Tibial artery (tissue), 4 donors: ENCODE measurements around the gene CREBRF.

Source experiments
- DNase-seq, 2 donors: peaks; one replicate each; pipeline ENCODE4 v3.0.0-alpha.2; 2019
- H3K27ac ChIP-seq, 2 donors: fragments of 200-600 bp; sonication (generic) in 1 of 2; 1 replicate in 1 of 2; 2 replicates in 1 of 2; pipeline ENCODE4 v1.5.1; 2018 to 2019; ENCODE audit warnings: mild to moderate bottlenecking in 1 of 2
- H3K27me3 ChIP-seq, 2 donors: fragments of 200-600 bp; sonication (generic) in 1 of 2; one replicate each; pipeline versions ENCODE4 v1.5.1 to v1.6.0; 2016 to 2019
- H3K36me3 ChIP-seq, 3 donors: fragments of 200-600 bp; sonication (generic) in 2 of 3; one replicate each; pipeline ENCODE4 v1.5.1; 2016 to 2019; ENCODE audit warnings: mild to moderate bottlenecking in 2 of 3
- H3K4me1 ChIP-seq, 4 donors: fragments of 200-600 bp; sonication (generic) in 2 of 4; 1 replicate in 3 of 4; 2 replicates in 1 of 4; pipeline ENCODE4 v1.5.1; 2016 to 2019
- H3K4me3 ChIP-seq, 2 donors: fragments of 200-600 bp; sonication (generic) in 1 of 2; 1 replicate in 1 of 2; 2 replicates in 1 of 2; pipeline ENCODE4 v1.5.1; 2018 to 2019; ENCODE audit warnings: mild to moderate bottlenecking in 2 of 2
- H3K9me3 ChIP-seq, 3 donors: fragments of 200-600 bp; sonication (generic) in 1 of 3; one replicate each; pipeline ENCODE4 v1.5.1; 2016 to 2019
- intact Hi-C: fragments of 100-400 bp; cut with DNase I; formaldehyde crosslinking; loops from one replicate; pipeline ENCODE4 v1.15.0; 2023; ENCODE audit warnings: low total_unique reads
- TF ChIP-seq, protein P1 (sequence below), 2 experiments: fragments of 200-600 bp in 1 of 2; fragments of 450-650 bp in 1 of 2; IDR thresholded peaks; one replicate each; pipeline ENCODE4 v1.5.1; 2017 to 2019; ENCODE audit warnings: antibody characterized with exemption in 2 of 2, mild to moderate bottlenecking in 1 of 2, moderate library complexity in 1 of 2

Gene CREBRF

DNA sequence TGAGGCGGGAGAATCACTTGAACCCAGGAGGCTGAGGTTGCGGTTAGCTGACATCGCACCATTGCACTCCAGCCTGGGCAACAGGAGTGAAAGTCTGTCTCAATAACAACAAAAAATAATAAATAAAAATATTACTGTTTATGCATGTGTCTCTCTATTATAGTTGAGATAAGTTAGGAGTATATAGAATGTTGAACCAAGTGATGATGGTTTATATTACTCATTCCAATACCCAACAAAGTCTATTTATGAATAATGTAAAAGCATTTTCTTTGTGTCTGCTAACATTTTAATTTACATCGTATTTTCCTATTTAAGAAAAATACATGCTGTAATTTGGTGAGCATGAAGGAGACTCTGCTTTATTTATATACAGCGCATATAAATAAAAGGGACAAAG, 35.8 kb downstream of the CREBRF start:
- H3K36me3 ChIP-seq: peaks cover 24 to 34% (median 26%) of the 10 kb centered on the region in 3 donors
- no peak overlapping the region for H3K27ac ChIP-seq
- no peak overlapping the region for H3K4me3 ChIP-seq
- no peaks in the 10 kb centered on the region for H3K9me3 ChIP-seq
- DNase-seq: no peak
- H3K4me1 ChIP-seq: peaks cover 0 to 48% (median 14%) of the 10 kb centered on the region in 4 donors
- no peaks in the 10 kb centered on the region for H3K27me3 ChIP-seq
- intact Hi-C loops: no loop called here
- TF ChIP-seq, protein P1, sequence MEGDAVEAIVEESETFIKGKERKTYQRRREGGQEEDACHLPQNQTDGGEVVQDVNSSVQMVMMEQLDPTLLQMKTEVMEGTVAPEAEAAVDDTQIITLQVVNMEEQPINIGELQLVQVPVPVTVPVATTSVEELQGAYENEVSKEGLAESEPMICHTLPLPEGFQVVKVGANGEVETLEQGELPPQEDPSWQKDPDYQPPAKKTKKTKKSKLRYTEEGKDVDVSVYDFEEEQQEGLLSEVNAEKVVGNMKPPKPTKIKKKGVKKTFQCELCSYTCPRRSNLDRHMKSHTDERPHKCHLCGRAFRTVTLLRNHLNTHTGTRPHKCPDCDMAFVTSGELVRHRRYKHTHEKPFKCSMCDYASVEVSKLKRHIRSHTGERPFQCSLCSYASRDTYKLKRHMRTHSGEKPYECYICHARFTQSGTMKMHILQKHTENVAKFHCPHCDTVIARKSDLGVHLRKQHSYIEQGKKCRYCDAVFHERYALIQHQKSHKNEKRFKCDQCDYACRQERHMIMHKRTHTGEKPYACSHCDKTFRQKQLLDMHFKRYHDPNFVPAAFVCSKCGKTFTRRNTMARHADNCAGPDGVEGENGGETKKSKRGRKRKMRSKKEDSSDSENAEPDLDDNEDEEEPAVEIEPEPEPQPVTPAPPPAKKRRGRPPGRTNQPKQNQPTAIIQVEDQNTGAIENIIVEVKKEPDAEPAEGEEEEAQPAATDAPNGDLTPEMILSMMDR (IDR thresholded peaks at IDR 0.05): no peak

DNA sequence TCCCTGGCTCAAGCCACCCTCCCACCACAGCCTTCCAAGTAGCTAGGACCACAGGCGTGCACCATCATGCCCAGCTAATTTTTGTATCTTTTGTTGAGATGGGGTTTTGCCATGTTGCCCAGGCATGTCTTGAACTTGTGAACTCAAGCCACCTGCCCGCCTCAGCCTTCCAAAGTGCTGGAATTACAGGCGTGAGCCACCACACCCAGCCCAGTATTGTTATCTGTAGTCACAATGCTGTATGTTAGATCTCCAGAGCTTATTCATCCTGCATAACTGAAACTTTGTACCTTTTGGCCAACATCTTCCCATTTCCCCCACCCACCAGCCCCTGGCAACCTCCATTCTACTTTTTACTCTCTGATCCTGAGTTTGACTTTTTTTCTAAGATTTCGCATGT, 37.5 kb downstream of the CREBRF start:
- H3K27ac ChIP-seq: peak overlapping the region; percentile 11 to 28
- H3K9me3 ChIP-seq: no peaks in the 10 kb centered on the region
- H3K27me3 ChIP-seq: no peaks in the 10 kb centered on the region
- no peak for DNase-seq
- intact Hi-C loops: no loop called here
- TF ChIP-seq, protein P1 (IDR thresholded peaks at IDR 0.05): no peak
- no peak overlapping the region for H3K4me3 ChIP-seq
- peaks cover 11 to 20% (median 16%) of the 10 kb centered on the region in 3 donors for H3K36me3 ChIP-seq
- peaks cover 0 to 64% (median 19%) of the 10 kb centered on the region in 4 donors for H3K4me1 ChIP-seq

DNA sequence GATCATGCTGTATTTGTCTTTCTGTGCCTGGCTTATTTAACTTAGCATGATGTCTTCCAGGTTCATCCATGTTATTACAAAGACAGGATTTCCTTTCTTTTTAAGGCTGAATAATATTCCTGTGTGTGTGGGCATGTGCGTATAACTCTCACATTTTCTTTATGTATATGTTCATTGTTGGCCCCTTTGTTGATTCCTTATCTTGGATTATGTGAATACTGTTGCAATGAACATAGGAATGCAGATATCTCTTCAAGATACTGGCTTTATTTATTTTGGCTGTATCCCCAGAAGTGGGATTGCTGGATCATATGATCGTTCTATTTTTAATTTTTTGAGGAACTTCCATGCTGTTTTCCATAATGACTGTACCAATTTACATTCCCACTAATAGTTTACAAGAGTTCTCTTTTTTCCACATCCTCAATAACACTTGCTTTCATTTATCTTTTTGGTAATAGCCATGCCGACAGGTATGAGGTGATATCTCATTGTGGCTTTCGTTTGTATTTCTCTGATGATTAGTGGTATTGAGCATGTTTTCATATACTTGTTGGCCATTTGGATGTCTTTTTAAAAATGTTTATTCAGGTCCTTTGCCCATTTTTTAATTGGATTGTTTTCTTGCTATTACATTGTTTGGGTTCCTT, 38.0 kb downstream of the CREBRF start:
- no peak overlapping the region for H3K4me3 ChIP-seq
- TF ChIP-seq, protein P1 (IDR thresholded peaks at IDR 0.05): no peak
- DNase-seq: no peak
- H3K9me3 ChIP-seq: no peaks in the 10 kb centered on the region
- peaks cover 9 to 20% (median 16%) of the 10 kb centered on the region in 3 donors for H3K36me3 ChIP-seq
- peak overlapping the region; percentile 11 to 33 for H3K27ac ChIP-seq
- intact Hi-C loops: no loop called here
- H3K27me3 ChIP-seq: no peaks in the 10 kb centered on the region
- H3K4me1 ChIP-seq: peaks cover 0 to 69% (median 21%) of the 10 kb centered on the region in 4 donors

GRCh38 chr5:173098787-173099186, 42.6 kb downstream of the CREBRF start:
- peaks cover 7 to 11% (median 8%) of the 10 kb centered on the region in 3 donors for H3K36me3 ChIP-seq
- H3K4me1 ChIP-seq: peaks cover 0 to 62% (median 22%) of the 10 kb centered on the region in 4 donors
- intact Hi-C loops: no loop called here
- TF ChIP-seq, protein P1 (IDR thresholded peaks at IDR 0.05): no peak
- no peaks in the 10 kb centered on the region for H3K27me3 ChIP-seq
- no peak overlapping the region for H3K27ac ChIP-seq
- DNase-seq: no peak
- H3K4me3 ChIP-seq: no peak overlapping the region
- no peaks in the 10 kb centered on the region for H3K9me3 ChIP-seq

DNA sequence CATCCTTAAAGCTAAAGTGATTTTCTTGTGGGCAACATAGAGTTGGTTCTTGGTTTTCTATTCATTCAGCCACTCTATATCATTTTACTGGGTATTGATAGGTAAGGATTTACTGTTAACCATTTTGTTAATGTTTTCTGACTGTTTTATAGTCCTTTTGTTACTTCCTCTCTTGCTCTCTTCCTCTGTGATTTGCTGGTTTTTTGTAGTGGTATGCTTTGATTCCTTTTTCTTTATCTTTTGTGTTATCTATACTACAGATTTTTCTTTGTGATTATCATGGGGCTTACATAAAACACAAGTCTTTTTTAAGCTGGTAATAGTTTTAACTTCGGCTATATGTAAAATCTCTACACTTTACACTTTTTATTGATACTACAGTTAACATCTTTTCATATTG, 43.3 kb downstream of the CREBRF start:
- TF ChIP-seq, protein P1 (IDR thresholded peaks at IDR 0.05): no peak
- intact Hi-C loops: no loop called here
- no peak overlapping the region for H3K4me3 ChIP-seq
- no peak overlapping the region for H3K27ac ChIP-seq
- peaks cover 0 to 55% (median 21%) of the 10 kb centered on the region in 4 donors for H3K4me1 ChIP-seq
- no peak for DNase-seq
- no peaks in the 10 kb centered on the region for H3K9me3 ChIP-seq
- no peaks in the 10 kb centered on the region for H3K27me3 ChIP-seq
- H3K36me3 ChIP-seq: peaks cover 7 to 11% (median 8%) of the 10 kb centered on the region in 3 donors
